ENCODE measurements around the gene TMEM200C.

DNA sequence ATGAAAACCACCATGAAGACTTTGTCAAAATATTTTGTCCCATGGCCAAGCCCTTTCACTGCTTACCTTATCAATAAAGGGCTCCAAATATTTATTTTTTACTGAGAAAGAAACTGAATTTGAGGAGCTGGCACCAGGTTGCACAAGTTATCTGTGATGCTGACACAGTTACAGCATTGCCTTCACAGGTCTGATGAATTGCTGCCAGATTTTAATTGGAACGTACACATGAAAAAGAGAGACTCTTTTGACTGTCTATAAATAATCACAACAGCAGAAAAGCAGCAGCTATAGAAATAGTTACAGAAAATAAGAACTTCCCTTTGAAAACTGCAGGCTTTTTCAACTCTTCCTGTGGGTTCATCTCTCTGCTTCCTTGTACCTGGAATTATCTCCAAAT lies 23.9 kb downstream of the TMEM200C start:
- TF ChIP-seq POLR2A (IDR thresholded peaks at IDR 0.05; ENCODE audit: low read length) (no peak), GATA1 (IDR thresholded peaks at IDR 0.05; ENCODE audit: low read depth, low read length) (no peak)
